Gastrocnemius medialis (tissue), 4 donors: Measurements from ENCODE around the gene WNT9A. TPM values are rescaled to one million over a fixed set of nuclear protein-coding genes. Genes with fewer than 3 reads are reported as not detected.

ENCODE experiments used
- ATAC-seq, 2 donors: fragments of 150-250 bp; one replicate each; pipeline ENCODE4 v1.9.1; 2016
- DNase-seq, 2 donors: peaks; one replicate each; pipeline ENCODE4 v3.0.0-alpha.2; 2019
- H3K27ac ChIP-seq, 4 donors: fragments of 200-600 bp; sonication (generic); 1 replicate in 1 of 4; 2 replicates in 3 of 4; pipeline ENCODE4 v1.5.1; 2016 to 2018; ENCODE audit warnings: mild to moderate bottlenecking in 2 of 4, moderate library complexity in 1 of 4
- H3K27me3 ChIP-seq, 3 donors: fragments of 200-600 bp; sonication (generic) in 2 of 3; 1 replicate in 1 of 3; 2 replicates in 2 of 3; pipeline versions ENCODE4 v1.5.1 to v1.6.0; 2016 to 2019; ENCODE audit warnings: mild to moderate bottlenecking in 1 of 3, moderate library complexity in 1 of 3
- H3K36me3 ChIP-seq, 2 donors: fragments of 200-600 bp; sonication (generic) in 1 of 2; one replicate each; pipeline ENCODE4 v1.5.1; 2017 to 2018
- H3K4me1 ChIP-seq, 2 donors: fragments of 200-600 bp; sonication (generic) in 1 of 2; one replicate each; pipeline ENCODE4 v1.5.1; 2016 to 2017; ENCODE audit warnings: mild to moderate bottlenecking in 2 of 2
- H3K4me3 ChIP-seq, 4 donors: fragments of 200-600 bp; sonication (generic) in 3 of 4; 1 replicate in 1 of 4; 2 replicates in 3 of 4; pipeline ENCODE4 v1.5.1; 2016 to 2019; ENCODE audit warnings: mild to moderate bottlenecking in 2 of 4
- H3K9me3 ChIP-seq, 3 donors: fragments of 200-600 bp; sonication (generic) in 2 of 3; 1 replicate in 1 of 3; 2 replicates in 2 of 3; pipeline ENCODE4 v1.5.1; 2016 to 2019
- POLR2A ChIP-seq, 2 donors: fragments of 450-650 bp; IDR thresholded peaks; one replicate each; pipeline ENCODE4 v1.6.1; 2017; ENCODE audit warnings: antibody characterized with exemption in 2 of 2, mild to moderate bottlenecking in 2 of 2, moderate library complexity in 2 of 2
- in situ Hi-C, 4 donors: fragments of 200-750 bp; cut with MboI; loops; one replicate each; pipeline versions ENCODE4 v1.15.0 to v1.8.0; 2017; ENCODE audit warnings: low sequenced_read_pairs in 4 of 4
- intact Hi-C: fragments of 100-400 bp; cut with DNase I; formaldehyde crosslinking; loops from one replicate; pipeline ENCODE4 v1.15.1; 2023; ENCODE audit warnings: low total_unique reads
- total RNA-seq, 4 donors: library from RNA; depleted of rRNA; stranded (reverse); fragments of >200 nt; gene quantifications; one replicate each; pipeline versions ENCODE4 v1.1.0 to v1.2.3, GENCODE V29; 2016
- TF ChIP-seq, protein P1 (sequence below), 5 experiments: fragments of 450-650 bp in 3 of 5; fragments of 200-600 bp in 2 of 5; sonication (generic) in 2 of 5; IDR thresholded peaks in 4 of 5; conservative IDR thresholded peaks in 1 of 5; 1 replicate in 4 of 5; 2 replicates in 1 of 5; pipeline ENCODE4 v1.5.1; 2016 to 2019; ENCODE audit warnings: antibody characterized with exemption in 5 of 5, mild to moderate bottlenecking in 3 of 5, moderate library complexity in 3 of 5

Gene WNT9A
- total RNA-seq, 4 donors from 2014 or later = 6.8 to 29.4 (median 15.5) TPM

DNA sequence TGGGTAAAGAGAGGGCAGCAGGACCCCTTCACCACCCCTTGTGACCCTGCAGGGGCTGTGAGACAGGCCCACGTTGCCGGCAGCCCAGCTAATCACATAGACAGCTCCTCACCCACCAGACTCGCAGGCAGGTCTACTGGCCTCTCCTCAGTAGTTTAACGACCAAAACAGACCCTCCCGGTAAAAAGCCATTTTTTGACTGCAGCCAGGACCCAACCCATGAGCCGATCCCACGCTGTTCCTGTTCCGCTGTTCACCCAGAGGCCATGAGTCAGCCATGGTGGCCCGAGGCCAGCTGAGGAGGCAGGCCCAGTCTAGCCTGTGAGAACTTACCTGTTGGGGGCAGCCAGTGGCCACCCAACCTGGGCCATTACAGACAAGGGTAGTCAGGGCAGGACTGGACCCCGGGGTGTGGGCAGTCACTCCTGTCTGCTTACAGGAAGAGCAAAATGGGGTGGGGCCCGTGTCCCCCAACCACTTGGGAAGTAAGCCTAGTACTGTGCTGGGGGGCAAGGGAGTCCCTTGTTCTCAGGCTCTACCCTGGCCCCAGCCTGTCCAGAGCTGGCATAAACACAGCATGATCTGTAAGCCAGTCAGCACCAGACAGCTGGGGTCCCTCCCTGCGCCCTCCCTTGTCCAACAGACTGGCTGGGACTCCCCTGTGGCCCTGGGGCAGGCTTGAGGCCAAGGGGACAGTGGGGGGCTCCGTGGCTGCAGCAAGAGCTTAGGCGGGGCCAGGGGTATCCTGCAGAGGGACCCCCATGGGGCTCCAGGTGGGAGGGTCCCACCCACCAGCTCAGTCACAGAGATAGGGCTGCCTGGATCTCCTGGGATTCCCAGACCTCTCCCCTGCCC is 61.9 kb downstream of the WNT9A start:
- peak in 1 of 2 donors; percentile 51 for ATAC-seq
- no peak overlapping the region for H3K27ac ChIP-seq
- intact Hi-C loops = no loop called here
- no peaks in the 10 kb centered on the region for H3K36me3 ChIP-seq
- peaks cover 0 to 8% (median 0%) of the 10 kb centered on the region in 3 donors for H3K27me3 ChIP-seq
- TF ChIP-seq POLR2A (IDR thresholded peaks at IDR 0.05) = no peak
- TF ChIP-seq, protein P1, sequence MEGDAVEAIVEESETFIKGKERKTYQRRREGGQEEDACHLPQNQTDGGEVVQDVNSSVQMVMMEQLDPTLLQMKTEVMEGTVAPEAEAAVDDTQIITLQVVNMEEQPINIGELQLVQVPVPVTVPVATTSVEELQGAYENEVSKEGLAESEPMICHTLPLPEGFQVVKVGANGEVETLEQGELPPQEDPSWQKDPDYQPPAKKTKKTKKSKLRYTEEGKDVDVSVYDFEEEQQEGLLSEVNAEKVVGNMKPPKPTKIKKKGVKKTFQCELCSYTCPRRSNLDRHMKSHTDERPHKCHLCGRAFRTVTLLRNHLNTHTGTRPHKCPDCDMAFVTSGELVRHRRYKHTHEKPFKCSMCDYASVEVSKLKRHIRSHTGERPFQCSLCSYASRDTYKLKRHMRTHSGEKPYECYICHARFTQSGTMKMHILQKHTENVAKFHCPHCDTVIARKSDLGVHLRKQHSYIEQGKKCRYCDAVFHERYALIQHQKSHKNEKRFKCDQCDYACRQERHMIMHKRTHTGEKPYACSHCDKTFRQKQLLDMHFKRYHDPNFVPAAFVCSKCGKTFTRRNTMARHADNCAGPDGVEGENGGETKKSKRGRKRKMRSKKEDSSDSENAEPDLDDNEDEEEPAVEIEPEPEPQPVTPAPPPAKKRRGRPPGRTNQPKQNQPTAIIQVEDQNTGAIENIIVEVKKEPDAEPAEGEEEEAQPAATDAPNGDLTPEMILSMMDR (IDR thresholded peaks at IDR 0.05 in 4 of 5, conservative IDR thresholded peaks at IDR 0.05 in 1 of 5) = no peak
- H3K9me3 ChIP-seq = no peaks in the 10 kb centered on the region
- H3K4me3 ChIP-seq = no peak overlapping the region
- in situ Hi-C loops = no loop called here
- DNase-seq = peak in 1 of 2 donors; percentile 54
- peaks cover 0 to 8% of the 10 kb centered on the region in 2 donors for H3K4me1 ChIP-seq

DNA sequence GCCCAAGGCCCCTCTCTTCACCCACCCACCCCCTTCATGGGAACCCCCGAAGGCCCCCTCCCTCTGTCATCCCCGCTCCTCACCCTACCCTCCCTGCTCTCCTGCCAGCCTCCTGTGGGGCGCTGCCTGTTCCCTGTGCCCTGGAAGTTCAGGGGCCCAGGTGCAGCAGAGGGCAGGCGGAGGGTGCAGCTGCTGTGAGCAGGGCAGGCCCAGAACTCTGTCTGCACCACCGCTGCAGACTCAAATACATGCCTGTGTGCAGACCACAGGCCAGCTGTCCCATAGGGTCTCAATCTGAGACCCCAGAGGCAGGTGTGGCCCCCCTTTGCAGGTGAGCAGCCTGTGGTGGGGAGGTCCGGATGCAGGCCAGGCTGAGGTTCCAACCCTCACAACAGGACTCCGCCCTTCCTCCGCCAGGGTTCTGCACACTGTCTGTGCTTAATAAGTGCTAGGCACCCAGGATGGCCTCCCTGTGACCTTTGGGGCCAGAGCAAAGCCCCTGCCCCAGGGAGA is 62.5 kb downstream of the WNT9A start:
- Histone ChIP-seq H3K27ac (no peak overlapping the region), H3K27me3 (peaks cover 0 to 8% (median 0%) of the 10 kb centered on the region in 3 donors), H3K9me3 (no peaks in the 10 kb centered on the region), H3K4me1 (peaks cover 0 to 8% of the 10 kb centered on the region in 2 donors), H3K4me3 (no peak overlapping the region), H3K36me3 (no peaks in the 10 kb centered on the region)
- ATAC-seq (no peak), DNase-seq (peak in 1 of 2 donors; percentile 10)
- in situ Hi-C loops = no loop called here
- TF ChIP-seq POLR2A (IDR thresholded peaks at IDR 0.05) = no peak
- TF ChIP-seq, protein P1 (IDR thresholded peaks at IDR 0.05 in 4 of 5, conservative IDR thresholded peaks at IDR 0.05 in 1 of 5) = no peak
- intact Hi-C loops = no loop called here

DNA sequence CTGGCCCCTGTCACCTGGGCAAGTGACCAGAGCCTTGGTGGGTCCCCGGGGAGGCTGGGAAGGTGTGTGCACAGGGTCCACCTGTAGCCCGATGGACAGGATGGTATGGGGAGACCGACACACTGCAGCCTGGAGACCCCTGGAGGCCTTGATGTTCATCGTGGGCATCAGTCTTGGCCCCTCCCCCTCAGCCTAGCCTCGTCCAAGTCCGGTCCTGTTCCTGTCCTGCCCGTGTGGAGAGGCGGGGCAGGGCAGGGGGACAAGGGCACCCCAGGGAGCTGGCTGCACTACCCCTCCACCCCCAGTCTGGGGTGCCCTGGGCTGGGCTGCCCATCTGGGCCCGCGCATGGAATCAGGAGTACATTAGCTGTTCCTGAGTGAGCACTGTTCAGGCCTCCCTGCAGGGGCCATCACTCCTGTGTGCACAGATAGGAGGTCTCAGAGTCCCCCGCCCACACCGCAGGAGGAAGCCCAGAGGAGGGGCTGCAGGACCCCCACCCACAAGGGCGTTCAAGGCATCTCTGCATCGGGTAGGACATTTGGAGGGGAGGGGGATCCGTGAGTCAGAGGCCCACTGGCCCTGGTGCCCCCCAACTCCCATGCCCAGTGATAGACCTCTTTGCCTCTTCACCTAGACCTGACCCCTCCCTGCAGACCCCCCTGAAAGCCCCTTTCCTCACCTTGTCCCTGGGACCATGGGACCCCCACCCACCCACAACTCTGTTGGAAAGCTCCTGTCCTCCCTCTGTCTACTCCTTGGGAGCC is 63.2 kb downstream of the WNT9A start:
- Histone ChIP-seq H3K4me3 (no peak overlapping the region), H3K4me1 (peaks cover 0 to 8% of the 10 kb centered on the region in 2 donors), H3K36me3 (no peaks in the 10 kb centered on the region), H3K27me3 (peaks cover 0 to 8% (median 0%) of the 10 kb centered on the region in 3 donors), H3K27ac (no peak overlapping the region), H3K9me3 (no peaks in the 10 kb centered on the region)
- ATAC-seq (no peak), DNase-seq (peak in 1 of 2 donors; percentile 10)
- intact Hi-C loops = no loop called here
- no peak for TF ChIP-seq POLR2A (IDR thresholded peaks at IDR 0.05)
- TF ChIP-seq, protein P1 (IDR thresholded peaks at IDR 0.05 in 4 of 5, conservative IDR thresholded peaks at IDR 0.05 in 1 of 5) = no peak
- in situ Hi-C loops = no loop called here

DNA sequence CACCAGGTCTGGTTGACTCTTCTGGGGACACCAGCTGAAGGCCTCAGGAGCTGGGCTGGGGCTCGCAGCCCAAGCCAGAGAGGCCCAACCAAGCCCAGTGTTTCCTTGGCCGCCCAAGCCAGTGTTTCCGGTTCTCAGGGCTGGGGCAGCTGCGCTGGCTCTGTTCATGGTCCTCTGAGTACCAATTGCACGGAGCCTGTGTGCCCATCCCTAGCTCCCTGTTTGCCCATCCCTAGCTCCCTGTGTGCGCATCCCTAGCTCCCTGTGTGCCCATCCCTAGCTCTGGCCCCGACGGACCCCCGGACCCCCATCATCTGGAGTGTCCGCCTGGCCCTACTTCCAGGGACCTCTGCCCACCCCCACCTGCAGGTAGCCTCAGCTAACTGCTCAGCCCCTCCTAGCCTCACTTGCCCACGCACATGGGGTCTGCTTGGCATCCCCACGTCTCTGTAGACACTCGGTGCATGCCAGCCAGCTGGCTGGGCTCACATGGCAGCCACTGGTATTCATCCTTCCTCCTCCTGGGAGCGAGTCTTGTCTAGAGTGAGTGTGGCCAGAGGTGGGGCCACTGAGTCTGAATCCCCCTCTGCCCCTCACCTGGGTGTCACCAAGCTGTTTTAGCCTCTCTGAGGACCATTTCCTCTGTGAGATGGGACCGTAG is 64.0 kb downstream of the WNT9A start:
- in situ Hi-C loops (no loop called here), intact Hi-C loops (no loop called here)
- no peak for TF ChIP-seq POLR2A (IDR thresholded peaks at IDR 0.05)
- TF ChIP-seq, protein P1 (IDR thresholded peaks at IDR 0.05 in 4 of 5, conservative IDR thresholded peaks at IDR 0.05 in 1 of 5) = no peak

More for the DNA sequence above, 64.0 kb downstream of the WNT9A start:
- Histone ChIP-seq H3K4me3 (no peak overlapping the region), H3K27me3 (peaks cover 0 to 8% (median 0%) of the 10 kb centered on the region in 3 donors), H3K27ac (no peak overlapping the region), H3K36me3 (no peaks in the 10 kb centered on the region), H3K4me1 (peaks cover 0 to 8% of the 10 kb centered on the region in 2 donors), H3K9me3 (no peaks in the 10 kb centered on the region)
- ATAC-seq = no peak
- DNase-seq = no peak
